HepG2 (cell line): ENCODE measurements around the gene NDRG3. TPM values are rescaled to one million over a fixed set of nuclear protein-coding genes. Genes with fewer than 3 reads are reported as not detected.

Experiments used
- BCLAF1 ChIP-seq: fragments of 450-650 bp; IDR thresholded peaks from 2 replicates; pipeline ENCODE4 v1.6.1; 2017; ENCODE audit warnings: mild to moderate bottlenecking
- DMAP1 ChIP-seq: IDR thresholded peaks from 2 replicates; pipeline ENCODE4 v1.6.1; 2016
- E2F1 ChIP-seq: sonication (generic); formaldehyde crosslinking; IDR thresholded peaks from 2 replicates; pipeline ENCODE4 v1.5.0; 2020; ENCODE audit warnings: missing genetic modification reagents
- HCFC1 ChIP-seq: fragments of 150-350 bp; IDR thresholded peaks from 2 replicates; pipeline ENCODE4 v1.6.1; 2014; ENCODE audit warnings: low read depth, low read length
- HOXA3 ChIP-seq: sonication (generic); formaldehyde crosslinking; IDR thresholded peaks from 2 replicates; pipeline ENCODE4 v1.5.0; 2020; ENCODE audit warnings: missing genetic modification reagents
- KDM2A ChIP-seq: sonication (generic); formaldehyde crosslinking; IDR thresholded peaks from 2 replicates; pipeline ENCODE4 v1.4.0; 2020; ENCODE audit warnings: low read depth, missing genetic modification reagents, borderline replicate concordance
- MLLT10 ChIP-seq: sonication (generic); formaldehyde crosslinking; IDR thresholded peaks from 2 replicates; pipeline ENCODE4 v1.4.0; 2020; ENCODE audit warnings: missing genetic modification reagents
- NCOA2 ChIP-seq: sonication (generic); formaldehyde crosslinking; IDR thresholded peaks from 2 replicates; pipeline ENCODE4 v1.8.0; 2022; ENCODE audit warnings: inconsistent platforms
- NFYB ChIP-seq: sonication (generic); formaldehyde crosslinking; IDR thresholded peaks from 2 replicates; pipeline ENCODE4 v1.4.0; 2020; ENCODE audit warnings: missing genetic modification reagents
- RBAK ChIP-seq: sonication (generic); formaldehyde crosslinking; IDR thresholded peaks from 2 replicates; pipeline ENCODE4 v1.5.1; 2020; ENCODE audit warnings: mild to moderate bottlenecking, missing genetic modification reagents
- RXRA ChIP-seq: sonication (generic); formaldehyde crosslinking; IDR thresholded peaks from 2 replicates; pipeline ENCODE4 v1.5.1; 2020; ENCODE audit warnings: missing genetic modification reagents
- SMYD3 ChIP-seq: sonication (generic); formaldehyde crosslinking; IDR thresholded peaks from 2 replicates; pipeline ENCODE4 v1.8.1; 2023; ENCODE audit warnings: mild to moderate bottlenecking, missing genetic modification reagents
- SRF ChIP-seq: IDR thresholded peaks from 2 replicates; pipeline ENCODE4 v1.6.1; 2011; ENCODE audit warnings: mild to moderate bottlenecking, low read depth, low read length, moderate library complexity
- TEAD3 ChIP-seq: optimal IDR thresholded peaks from 2 replicates; pipeline ENCODE3; 2016; ENCODE audit warnings: borderline replicate concordance
- ZBTB42 ChIP-seq: sonication (generic); formaldehyde crosslinking; IDR thresholded peaks from 2 replicates; pipeline ENCODE4 v1.5.0; 2020; ENCODE audit warnings: mild to moderate bottlenecking, missing genetic modification reagents
- ZBTB7B ChIP-seq: sonication (generic); formaldehyde crosslinking; IDR thresholded peaks from 2 replicates; pipeline ENCODE4 v1.4.0; 2020; ENCODE audit warnings: missing genetic modification reagents
- ZFP36 ChIP-seq: fragments of 150-350 bp; IDR thresholded peaks from 2 replicates; pipeline ENCODE4 v1.6.1; 2018; ENCODE audit warnings: borderline replicate concordance, low read length, low read depth; ENCODE audit not compliant: partially characterized antibody
- ZNF3 ChIP-seq: IDR thresholded peaks from 2 replicates; pipeline ENCODE4 v1.7.0; 2017; ENCODE audit warnings: inconsistent platforms
- ZNF317 ChIP-seq: sonication (generic); formaldehyde crosslinking; IDR thresholded peaks from 2 replicates; pipeline ENCODE4 v1.5.0; 2020; ENCODE audit warnings: mild to moderate bottlenecking, missing genetic modification reagents
- ZNF326 ChIP-seq: sonication (generic); formaldehyde crosslinking; IDR thresholded peaks from 2 replicates; pipeline ENCODE4 v1.4.0; 2020; ENCODE audit warnings: missing genetic modification reagents, borderline replicate concordance
- ZNF337 ChIP-seq: sonication (generic); formaldehyde crosslinking; IDR thresholded peaks from 2 replicates; pipeline ENCODE4 v1.5.1; 2020; ENCODE audit warnings: missing genetic modification reagents, low read depth, mild to moderate bottlenecking, borderline replicate concordance
- ZNF33B ChIP-seq: sonication (generic); formaldehyde crosslinking; IDR thresholded peaks from 2 replicates; pipeline ENCODE4 v1.5.1; 2020; ENCODE audit warnings: mild to moderate bottlenecking, missing genetic modification reagents
- ZNF414 ChIP-seq: sonication (generic); formaldehyde crosslinking; IDR thresholded peaks from 2 replicates; pipeline ENCODE4 v1.5.0; 2020; ENCODE audit warnings: missing genetic modification reagents
- ZNF543 ChIP-seq: sonication (generic); formaldehyde crosslinking; IDR thresholded peaks from 2 replicates; pipeline ENCODE4 v1.4.0; 2020; ENCODE audit warnings: mild to moderate bottlenecking, missing genetic modification reagents
- ZNF550 ChIP-seq: sonication (generic); formaldehyde crosslinking; IDR thresholded peaks from 2 replicates; pipeline ENCODE4 v1.4.0; 2020; ENCODE audit warnings: mild to moderate bottlenecking, missing genetic modification reagents, borderline replicate concordance
- ZNF552 ChIP-seq: sonication (generic); formaldehyde crosslinking; IDR thresholded peaks from 2 replicates; pipeline ENCODE4 v1.9.0; 2022; ENCODE audit warnings: missing genetic modification reagents, mild to moderate bottlenecking, borderline replicate concordance
- ZNF7 ChIP-seq: IDR thresholded peaks from 2 replicates; pipeline ENCODE4 v1.6.1; 2016; ENCODE audit warnings: missing biosample characterization, missing genetic modification reagents
- ZNF782 ChIP-seq: sonication (generic); formaldehyde crosslinking; IDR thresholded peaks from 2 replicates; pipeline ENCODE4 v1.4.0; 2020; ENCODE audit warnings: missing genetic modification reagents, mild to moderate bottlenecking, borderline replicate concordance
- ZSCAN29 ChIP-seq: sonication (generic); formaldehyde crosslinking; conservative IDR thresholded peaks from 2 replicates; pipeline ENCODE4 v1.4.0; 2020; ENCODE audit warnings: mild to moderate bottlenecking, missing genetic modification reagents
- polyA plus RNA-seq, 8 experiments: library from polyadenylated mRNA; depleted of rRNA in 3 of 8; stranded (reverse) in 7 of 8; unstranded in 1 of 8; fragments of >200 nt; fragmentation: Illumina TruSeq in 4 of 8; extraction: Trizol in 4 of 8; gene quantifications; 2 replicates each; pipeline versions ENCODE4 v1.2.1 to v1.2.3, GENCODE V29; 2011 to 2016; ENCODE audit warnings: low read depth in 4 of 8, missing spikeins in 1 of 8, mixed read lengths in 1 of 8; ENCODE audit not compliant: insufficient read depth in 1 of 8
- total RNA-seq, 5 experiments: library from RNA; depleted of rRNA; stranded (reverse); fragments of >200 nt; fragmentation: Illumina TruSeq; extraction: Trizol; gene quantifications; 2 replicates each; pipeline ENCODE4 v1.2.3, GENCODE V29; 2016; ENCODE audit warnings: low read depth in 1 of 5

Gene NDRG3
- total and polyA plus RNA-seq, 2 of the 13 experiments (the other 11 are each of a cell fraction or from before 2014, with no cell fraction given): 36.0 to 40.5 TPM

GRCh38 chr20:36773597-36774390 lies 27.9 kb upstream of the NDRG3 start, which contains the start of gene DSN1 (continued):
- TF ChIP-seq ZFP36 (no peak), BCLAF1 (no peak), ZSCAN29 (CRISPR knock-in tag) (peak; percentile 82), HOXA3 (peak; percentile 96), NCOA2 (peak; percentile 50; the same call in 1 of the 2 replicates), RXRA (CRISPR knock-in tag) (peak; percentile 72), ZNF550 (CRISPR knock-in tag) (no peak; the same call in 1 of the 2 replicates), TEAD3 (CRISPR knock-in tag) (no peak), ZNF317 (CRISPR knock-in tag) (peak; percentile 85), ZNF414 (CRISPR knock-in tag) (peak; percentile 91), ZNF326 (CRISPR knock-in tag) (0 out of 2 replicates have a peak, but pooled peaks have one; percentile 49), NFYB (peak; percentile 36), KDM2A (CRISPR knock-in tag) (peak; percentile 90), ZNF552 (CRISPR knock-in tag) (no peak), ZBTB7B (CRISPR knock-in tag) (peak; percentile 90), HCFC1 (peak; percentile 22; the same call in 1 of the 2 replicates), ZNF33B (CRISPR knock-in tag) (0 out of 2 replicates have a peak, but pooled peaks have one; percentile 66), E2F1 (peak; percentile 100), ZNF3 (no peak), ZNF543 (peak; percentile 97), DMAP1 (peak; percentile 100), MLLT10 (no peak), ZNF782 (peak; percentile 34), SMYD3 (peak; percentile 71; the same call in 1 of the 2 replicates), RBAK (CRISPR knock-in tag) (peak; percentile 65; the same call in 1 of the 2 replicates), SRF (no peak), ZNF337 (CRISPR knock-in tag) (peak; percentile 35; the same call in 1 of the 2 replicates), ZNF7 (CRISPR knock-in tag) (no peak), ZBTB42 (no peak; the same call in 1 of the 2 replicates)
